Hematopoietic multipotent progenitor cell treated with erythropoietin and hydrocortisone succinate and interleukin-3 and kit ligand, for 4 days (in vitro differentiated cells): ENCODE measurements around the gene ODAD4.

Experiments used
- DNase-seq: peaks from one replicate; pipeline ENCODE4 v3.0.0-alpha.2; 2015

The ODAD4 gene

DNA sequence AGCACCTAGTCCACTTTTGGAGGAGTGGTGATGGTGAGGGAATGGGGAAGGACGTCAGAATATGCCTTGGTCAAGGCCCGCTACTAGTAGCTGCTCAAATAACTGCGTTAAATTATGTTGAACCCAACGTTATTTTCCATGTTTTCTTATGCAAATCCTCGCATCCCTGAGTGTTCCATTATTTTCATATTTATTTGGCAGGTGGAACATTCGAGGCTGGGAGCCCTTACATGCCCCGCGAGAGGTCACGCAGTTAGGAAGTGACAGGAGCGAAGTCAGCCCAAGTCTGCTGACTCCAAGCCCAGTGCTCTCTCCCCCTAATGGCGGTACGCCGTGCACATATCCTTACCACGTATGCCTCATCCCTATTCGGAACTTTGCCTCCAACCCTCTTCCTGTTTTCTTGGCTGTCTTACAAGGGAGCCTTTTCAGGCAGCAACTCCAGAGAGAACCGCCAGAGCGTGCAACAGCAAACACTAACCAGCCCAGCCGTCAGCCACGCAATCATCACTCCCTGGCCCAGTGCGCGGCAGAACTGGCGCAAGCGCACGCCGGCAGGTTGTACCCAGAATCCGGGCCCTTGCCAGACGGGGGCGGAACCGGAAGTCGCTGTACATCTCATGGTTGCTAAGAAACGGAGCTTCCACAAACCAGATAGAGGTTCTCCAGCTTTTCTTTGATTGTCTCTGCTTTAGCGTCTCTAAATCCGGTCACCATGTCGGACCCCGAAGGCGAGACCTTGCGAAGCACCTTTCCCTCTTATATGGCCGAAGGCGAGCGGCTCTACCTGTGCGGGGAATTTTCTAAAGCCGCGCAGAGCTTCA is at the start of gene ODAD4:
Gene ODAD4, plus strand, starts transcription at position 609 of the 824 bp plus-strand sequence. Its CDS starts 107 bp downstream, at position 716.
- peak; percentile 99 for DNase-seq

DNA sequence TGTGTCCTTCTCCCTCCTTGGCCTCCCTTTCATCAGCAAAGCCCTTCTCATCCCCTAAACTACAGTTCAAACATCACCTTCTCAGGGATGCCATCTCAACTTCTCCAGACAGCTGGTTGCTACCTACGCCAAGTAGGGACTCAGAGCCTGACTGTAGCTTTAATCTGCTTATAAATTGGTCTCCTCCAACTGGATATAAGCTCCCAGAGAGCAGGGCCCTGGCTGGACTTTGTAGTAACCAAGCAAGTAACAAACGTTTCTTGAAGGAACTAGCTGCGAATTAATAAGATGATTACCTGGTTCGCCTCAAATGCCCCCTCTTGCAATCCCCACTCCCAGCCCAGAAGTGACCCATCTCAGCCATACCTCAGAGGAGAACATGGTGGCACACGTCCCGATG is 47.7 kb upstream of the ODAD4 start:
- no peak for DNase-seq

DNA sequence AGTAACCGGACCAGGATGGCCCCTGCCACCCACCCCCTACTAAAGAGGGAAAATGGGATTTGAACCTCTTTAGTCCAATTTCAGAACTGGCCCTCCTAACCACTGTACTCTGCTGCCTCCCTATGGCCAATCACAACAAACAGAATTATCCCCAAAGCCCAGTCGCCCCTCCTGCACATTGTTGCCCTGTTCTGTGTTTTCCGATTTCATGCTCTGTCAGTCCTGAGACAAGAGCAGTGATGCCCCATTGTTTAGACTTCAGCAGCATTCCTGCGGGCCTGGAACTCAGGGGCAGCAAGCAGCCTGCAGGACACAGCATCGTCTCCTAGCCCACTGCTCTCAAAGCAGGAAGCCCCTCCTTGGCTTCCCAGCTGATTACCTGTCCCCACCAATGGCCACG is 44.7 kb upstream of the ODAD4 start:
- DNase-seq, result peak; percentile 29

- DNase-seq, result no peak
Measured at GRCh38 chr17:41888332-41888965, 42.0 kb upstream of the ODAD4 start.

DNA sequence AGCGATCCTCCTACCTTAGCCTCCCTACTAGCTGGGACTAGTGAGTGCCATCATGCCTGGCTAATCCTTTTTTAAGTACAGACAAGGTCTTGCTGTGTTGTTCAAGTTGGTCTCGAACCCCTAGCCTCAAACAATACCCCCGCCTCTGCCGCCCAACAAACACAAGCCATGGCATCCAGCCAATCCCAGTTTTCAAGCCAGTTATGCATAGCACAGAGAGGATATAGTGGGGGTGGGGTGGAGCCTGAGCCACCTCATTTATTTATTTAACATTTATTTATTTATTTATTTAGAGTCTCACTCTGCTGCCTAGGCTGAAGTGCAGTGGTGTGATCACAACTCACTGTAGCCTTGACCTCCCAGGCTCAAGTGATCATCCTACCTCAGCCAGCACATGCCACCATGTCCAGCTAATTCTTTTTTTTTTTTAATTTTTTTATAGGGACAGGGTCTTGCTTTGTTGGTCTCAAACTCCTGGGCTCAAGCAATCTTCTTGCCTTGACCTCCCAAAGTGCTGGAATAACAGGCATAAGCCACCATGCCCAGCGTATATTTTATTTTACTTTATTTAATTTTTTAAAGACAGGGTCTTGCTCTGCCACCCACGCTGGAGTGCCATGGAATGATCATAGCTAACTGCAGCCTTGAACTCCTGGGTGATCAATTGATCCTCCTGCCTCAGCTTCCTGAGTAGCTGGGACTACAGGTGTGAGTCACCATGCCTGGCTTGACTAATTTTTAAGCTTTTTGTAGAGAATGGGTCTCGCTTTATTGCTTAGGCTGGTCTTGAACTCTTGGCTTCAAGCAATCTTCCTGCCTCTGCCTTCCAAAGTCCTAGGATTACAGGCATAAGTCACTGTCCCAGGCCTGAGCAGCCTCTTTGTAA is 39.0 kb upstream of the ODAD4 start:
- DNase-seq, result no peak

GRCh38 chr17:41892021-41892376 is 38.4 kb upstream of the ODAD4 start:
- DNase-seq, result no peak

DNA sequence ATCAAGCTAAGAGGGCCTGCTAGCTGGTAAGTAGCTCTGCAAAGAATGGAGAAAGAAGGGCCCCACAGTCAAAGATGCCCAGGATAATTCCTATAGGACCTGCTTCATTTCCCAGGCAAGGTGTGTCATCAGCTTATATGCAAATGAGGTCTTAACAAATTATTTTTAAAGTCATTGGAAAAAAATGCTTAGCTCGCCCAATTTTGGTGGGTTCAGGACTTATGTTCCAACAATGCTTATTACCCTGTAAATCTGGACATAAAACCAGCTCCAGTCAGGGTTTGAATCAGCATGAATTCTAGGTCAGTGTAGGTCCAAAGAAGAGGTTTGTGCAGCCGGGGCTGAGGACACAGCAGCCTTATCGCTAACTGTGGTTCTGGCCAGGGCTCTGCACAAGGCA is 37.0 kb upstream of the ODAD4 start:
- DNase-seq, result no peak

- no peak for DNase-seq
Measured at GRCh38 chr17:41894791-41895331, 35.6 kb upstream of the ODAD4 start.

GRCh38 chr17:41895617-41896016 is 34.8 kb upstream of the ODAD4 start:
- DNase-seq, result no peak

DNA sequence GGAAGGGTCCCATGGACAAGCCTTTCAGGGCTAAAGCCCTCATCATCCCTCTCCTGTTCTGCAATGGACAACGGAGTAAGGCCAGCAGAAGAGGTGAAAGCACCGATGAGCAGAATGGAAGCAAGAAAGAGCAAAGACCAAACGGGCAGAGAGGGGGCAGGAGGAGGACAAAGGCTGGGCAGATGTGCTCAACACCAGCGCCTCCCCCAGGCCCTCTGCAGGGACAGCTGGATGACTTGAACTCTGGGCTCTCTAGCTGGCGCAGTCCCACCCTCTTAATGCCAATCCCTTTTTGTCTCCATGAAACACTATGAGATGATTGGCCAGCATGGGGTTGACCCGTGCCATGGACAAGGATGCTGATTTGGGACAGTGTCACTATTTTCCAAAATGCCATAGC is 33.7 kb upstream of the ODAD4 start:
- no peak for DNase-seq

GRCh38 chr17:41901646-41902045 is 28.8 kb upstream of the ODAD4 start:
- DNase-seq, result no peak

GRCh38 chr17:41904242-41904841 is 26.1 kb upstream of the ODAD4 start:
- no peak for DNase-seq

DNA sequence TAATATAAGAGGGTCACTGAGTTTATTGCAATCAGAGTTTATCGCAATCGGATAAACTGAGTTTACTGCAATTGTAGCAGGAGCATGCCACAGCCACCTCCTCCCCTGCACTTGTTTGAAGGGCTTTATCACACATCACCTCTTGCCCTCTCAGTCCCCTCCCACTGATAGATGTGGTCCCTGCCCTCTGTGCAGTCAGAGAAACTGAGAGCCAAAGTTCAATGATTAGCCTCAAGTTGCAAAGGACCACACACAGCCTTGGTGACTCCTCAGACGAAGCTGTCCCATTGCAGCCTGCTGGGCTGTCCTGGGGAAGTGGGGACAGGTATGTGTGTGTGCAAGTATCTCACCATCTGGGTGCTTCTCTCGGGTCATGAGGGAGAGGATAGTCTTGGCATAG is 25.2 kb upstream of the ODAD4 start:
- DNase-seq, result no peak

DNA sequence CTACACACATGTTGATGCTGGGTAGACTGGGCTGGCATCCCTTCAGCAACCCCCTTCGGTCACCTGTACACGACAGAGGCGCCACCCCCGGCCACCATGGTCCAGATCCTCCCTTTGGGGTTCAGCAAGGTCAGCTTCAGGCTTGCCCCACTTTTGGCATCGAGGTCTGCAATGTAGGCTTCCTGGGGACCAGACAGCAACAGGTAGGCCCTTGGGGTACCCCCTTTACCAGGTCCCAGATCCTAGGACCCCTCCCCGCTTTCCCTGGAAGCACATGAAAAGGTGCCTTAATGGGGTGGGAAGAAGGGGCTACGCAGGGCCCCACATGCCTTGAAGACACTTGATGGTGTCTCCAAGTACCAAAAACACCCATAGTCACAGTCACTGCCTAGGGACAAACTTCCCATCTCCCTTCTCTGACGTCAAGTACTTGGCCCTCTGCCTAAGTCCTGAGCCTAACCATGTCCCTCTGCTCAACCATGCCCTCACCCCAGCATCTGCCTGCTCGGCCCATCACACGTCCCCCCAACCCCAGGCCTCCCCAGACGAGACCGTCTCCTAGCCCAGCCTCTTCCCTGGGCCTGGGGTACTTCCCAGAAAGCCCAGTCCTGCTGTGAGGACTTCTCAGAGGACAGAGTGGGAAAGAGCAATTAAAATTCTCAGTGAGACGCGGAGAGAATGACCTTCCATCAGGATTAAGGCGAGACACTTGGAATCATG is 23.8 kb upstream of the ODAD4 start:
- DNase-seq, result no peak

DNA sequence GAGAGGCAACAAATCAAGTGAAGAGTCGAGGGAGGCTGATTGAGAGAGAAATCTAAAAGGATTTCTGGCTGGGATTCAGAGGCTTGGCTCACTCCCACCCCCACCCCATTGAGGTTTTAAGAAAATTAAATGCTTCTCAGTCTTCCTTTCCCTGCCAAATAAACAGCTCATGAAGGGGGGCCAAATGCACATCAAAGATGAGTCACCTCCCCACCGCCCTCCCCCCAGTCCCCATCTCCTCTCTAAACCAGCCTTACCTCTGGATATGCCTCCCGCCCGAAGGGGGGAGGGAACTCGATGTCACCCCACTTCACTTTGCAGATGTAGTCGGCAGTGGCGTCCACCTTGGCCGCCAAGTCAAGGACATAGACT is 23.2 kb upstream of the ODAD4 start:
- no peak for DNase-seq

- no peak for DNase-seq
Measured at GRCh38 chr17:41907633-41908539, 22.5 kb upstream of the ODAD4 start.

GRCh38 chr17:41909088-41909487 is 21.3 kb upstream of the ODAD4 start:
- no peak for DNase-seq

GRCh38 chr17:41910701-41911391 is 19.6 kb upstream of the ODAD4 start:
- DNase-seq, result no peak

DNA sequence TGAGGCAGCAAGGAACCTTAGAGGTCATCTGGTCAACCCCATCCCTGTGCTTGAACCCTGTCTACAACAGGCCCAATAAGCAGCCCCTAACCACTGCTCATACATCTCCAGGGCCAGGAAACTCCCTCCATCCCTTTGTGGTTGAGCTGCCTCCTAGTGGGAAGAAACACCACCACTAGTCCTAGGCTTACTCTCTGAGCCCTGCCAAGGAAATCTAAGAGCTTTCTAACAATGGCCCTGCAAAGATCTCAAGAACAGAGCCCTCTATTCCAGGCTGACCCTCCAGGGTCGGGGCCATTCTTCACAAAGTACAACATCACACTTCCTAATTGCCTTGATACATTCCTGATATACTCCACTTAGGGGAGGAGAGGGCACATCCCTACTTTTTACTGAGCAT is 17.5 kb upstream of the ODAD4 start:
- DNase-seq, result no peak

- no peak for DNase-seq
Measured at GRCh38 chr17:41913798-41914197, 16.6 kb upstream of the ODAD4 start.

DNA sequence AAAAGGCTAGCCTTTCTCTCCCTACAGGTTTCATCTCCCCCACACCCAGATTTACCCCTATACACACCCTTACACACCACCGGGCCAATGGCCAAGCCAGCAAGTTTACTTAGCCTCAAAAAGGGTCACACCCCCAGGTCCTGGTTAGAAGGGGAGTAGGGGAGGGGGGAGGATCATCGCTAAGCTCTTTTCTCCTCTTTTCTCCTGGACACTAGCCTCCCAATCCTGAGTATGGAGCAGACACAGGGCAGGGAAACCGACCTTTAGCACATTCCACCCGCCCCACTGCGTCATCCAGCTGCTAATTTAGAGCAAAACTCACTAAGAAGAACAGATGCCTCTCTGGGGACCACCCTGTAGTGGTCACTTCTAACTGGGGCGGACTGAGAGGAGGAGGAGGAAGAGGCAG is 16.1 kb upstream of the ODAD4 start:
- DNase-seq, result no peak
